Measurements from ENCODE around the gene BIN1.

The BIN1 gene, protein sequence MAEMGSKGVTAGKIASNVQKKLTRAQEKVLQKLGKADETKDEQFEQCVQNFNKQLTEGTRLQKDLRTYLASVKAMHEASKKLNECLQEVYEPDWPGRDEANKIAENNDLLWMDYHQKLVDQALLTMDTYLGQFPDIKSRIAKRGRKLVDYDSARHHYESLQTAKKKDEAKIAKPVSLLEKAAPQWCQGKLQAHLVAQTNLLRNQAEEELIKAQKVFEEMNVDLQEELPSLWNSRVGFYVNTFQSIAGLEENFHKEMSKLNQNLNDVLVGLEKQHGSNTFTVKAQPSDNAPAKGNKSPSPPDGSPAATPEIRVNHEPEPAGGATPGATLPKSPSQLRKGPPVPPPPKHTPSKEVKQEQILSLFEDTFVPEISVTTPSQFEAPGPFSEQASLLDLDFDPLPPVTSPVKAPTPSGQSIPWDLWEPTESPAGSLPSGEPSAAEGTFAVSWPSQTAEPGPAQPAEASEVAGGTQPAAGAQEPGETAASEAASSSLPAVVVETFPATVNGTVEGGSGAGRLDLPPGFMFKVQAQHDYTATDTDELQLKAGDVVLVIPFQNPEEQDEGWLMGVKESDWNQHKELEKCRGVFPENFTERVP

DNA sequence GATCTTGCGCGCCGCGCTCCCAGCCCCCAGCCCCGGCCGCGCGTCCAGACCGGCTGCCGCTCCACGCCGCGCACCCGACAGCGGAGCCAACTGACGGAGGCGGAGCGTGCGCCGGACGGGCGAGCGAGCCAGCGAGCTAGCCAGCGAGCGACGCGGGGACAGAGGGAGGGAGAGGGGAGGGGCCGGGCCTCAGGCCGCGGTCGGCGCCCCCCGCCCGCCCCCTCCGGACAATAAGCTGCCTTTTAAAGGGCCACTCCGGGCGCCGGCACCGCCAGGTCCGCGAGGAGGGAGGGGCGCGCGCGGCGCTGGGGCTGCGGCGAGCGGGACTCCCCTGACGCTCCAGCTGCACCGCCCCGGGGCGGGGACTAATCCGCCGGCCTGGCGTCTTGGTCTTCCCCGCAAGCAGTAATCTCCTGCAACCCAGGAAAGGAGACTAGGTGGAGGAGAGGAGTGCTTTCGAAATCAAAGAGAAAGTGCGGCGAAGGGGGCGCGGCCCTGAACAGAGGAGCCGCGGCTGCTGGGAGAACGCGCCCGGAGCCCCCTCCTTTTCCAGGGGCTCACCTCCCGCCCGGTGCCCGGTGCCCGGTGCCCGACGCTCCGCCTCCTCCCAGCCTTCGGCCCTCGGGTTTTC is at the start of gene BIN1:
Gene BIN1, minus strand, starts transcription at position 164 of the 631 bp plus-strand sequence. CDS start 211 bp downstream, outside the sequence.
- DNase-seq (ENCODE audit: low read depth), result peak; percentile 66

DNA sequence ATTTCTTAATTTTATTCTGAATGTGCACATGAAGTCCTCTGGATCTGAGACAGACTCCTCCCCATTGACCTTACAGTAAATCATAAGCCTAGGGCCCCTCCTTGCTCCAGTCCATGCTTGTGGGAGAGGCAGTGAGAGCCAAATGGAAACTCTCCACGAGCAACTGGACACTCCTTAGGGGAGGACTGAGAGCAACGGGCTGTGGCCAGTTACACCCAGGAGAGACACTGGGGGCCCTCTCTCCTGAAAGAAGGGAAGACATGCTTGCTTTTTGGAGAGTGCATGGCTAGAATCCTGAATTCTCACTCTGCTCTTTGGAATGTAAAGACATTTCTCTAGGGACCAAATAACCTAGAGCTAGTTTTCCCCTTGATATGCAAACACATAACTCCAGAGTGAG is 49.0 kb upstream of the BIN1 start:
- DNase-seq (ENCODE audit: low read depth), result no peak

DNA sequence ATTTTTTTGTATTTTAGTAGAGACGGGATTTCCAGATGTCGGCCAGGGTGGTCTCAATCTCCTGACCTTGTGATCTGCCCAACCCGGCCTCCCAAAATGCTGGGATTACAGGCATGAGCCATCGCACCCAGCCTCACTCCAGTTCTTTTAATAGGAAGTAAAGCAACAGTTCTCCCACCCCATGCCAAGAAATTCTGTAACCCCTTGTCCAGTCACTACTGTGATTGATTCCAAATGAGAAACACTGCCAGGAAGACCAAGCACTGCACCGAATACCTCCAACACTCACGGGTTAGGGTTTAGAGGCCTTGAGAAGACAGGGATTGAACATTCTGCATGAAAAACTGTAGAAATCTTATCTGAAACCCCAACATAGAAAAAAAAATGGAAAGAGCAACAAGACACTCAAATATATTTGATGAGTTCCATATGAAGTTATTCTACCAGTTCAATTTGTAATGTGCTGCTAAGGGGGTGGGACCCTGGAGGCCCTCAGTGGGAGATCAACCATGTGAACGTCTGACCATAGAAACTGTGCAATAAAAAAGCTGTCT is 48.2 kb upstream of the BIN1 start:
- DNase-seq (ENCODE audit: low read depth), result no peak

DNA sequence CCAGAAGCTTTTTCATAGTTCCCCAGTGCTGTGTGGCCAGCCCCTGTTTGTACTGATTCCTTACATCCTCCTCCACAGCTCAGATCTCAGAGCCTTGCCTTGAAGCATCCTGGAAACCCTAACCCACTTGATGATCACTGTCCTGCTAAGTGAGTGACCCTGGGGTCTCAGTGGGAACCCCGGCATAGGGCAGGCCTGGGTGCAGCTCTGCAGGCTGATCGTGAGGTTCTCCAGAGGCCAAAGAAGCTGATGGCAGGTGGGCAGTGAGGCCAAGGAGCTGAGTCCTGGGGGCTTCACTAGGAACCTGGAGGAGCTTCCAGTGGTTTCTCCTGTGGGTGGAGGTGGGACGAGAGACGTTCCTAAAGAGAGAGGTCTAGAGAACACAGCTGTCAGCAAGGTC is 47.4 kb upstream of the BIN1 start:
- no peak for DNase-seq (ENCODE audit: low read depth)

DNA sequence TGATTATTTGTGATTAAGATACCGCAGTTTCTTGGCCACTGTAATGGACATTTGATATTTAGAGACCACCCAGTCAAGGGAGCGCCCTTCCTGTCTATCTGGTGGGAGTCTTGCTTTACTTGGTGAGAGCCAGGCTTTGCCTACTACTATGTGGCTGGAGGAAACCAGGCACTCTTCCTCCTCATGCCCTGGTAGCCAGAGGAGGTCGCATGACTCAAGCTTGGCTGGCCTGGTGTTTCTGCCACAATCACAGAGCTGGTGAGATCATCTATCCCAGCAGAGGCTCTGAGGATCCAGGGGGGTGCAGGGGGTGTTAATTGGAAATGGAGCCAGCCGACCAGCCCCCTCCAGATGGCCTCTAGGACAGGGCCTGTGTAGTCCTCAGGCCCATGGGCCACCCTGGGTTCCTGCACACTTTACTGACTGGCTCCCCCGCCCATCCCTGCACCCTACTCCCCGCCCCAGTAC is 46.8 kb upstream of the BIN1 start:
- no peak for DNase-seq (ENCODE audit: low read depth)

DNA sequence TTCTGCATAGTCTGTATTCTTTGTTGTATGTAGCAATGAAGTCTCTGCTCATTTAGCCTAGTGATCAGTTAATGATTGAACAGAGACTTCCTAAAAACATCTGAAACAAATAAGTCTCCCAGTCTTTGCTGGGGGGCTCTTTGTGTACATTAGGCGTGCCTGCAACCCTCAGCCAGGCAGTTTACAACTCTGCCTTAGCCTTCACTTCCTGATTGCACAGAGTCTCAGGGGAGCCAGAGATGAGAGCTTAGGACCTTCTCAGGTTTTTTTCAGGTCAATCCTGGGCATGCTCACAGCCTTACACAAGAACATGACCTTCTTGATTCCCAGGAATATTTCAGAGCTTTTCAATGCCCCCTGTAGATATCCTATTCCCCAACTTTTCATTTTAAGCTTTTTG is 44.0 kb upstream of the BIN1 start:
- no peak for DNase-seq (ENCODE audit: low read depth)

DNA sequence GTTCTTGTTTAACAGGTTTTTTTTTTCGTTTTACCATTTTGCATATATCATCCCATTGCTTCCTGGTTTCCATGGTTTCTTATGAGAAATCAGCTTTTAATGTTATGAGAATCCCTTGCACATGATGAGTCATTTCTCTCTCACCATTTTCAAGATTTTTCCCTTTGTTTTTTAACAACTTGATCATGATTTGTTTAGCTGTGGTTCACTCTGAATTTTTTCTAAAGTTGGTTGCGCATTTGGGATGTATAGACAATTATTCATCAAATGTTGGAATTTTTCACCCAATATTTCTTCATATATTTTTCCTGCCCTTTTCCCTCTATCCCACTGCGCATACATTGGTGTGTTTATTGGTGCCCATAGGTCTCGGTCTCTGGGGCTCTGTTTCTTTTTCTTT is 42.4 kb upstream of the BIN1 start:
- DNase-seq (ENCODE audit: low read depth), result no peak

DNA sequence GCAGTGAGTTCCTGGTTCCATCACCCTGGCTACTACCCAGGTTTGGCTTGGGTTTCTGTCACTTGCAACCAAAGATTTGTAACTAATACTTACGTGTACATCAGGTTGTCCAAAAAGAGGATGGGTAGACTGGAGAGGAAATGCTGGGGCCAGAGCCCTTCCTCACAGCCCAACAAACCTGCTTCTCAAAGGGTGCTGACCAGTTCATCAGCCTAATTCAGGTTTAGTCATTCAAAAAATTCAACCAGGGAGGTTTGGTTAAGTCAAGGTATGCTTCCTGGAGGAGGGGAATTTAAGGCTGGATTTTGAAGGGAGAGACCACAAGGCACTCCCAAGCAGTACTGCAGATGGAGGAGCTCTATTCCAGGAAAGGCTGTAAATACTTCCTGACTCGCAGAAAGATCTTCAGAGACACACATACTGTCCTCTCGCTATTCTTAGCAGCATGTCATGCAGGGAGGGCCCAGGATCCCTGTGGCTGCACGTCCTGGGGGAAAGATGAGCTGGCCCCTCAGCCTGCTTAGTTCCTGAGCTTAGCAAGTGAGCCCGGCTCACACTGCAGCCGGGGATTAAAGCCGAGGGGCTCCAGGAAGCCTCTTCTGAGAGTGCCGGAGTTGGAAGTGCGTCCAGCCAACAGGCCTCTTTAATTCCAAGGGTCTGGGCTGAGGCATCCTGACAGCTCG is 40.0 kb upstream of the BIN1 start:
- DNase-seq (ENCODE audit: low read depth), result no peak

DNA sequence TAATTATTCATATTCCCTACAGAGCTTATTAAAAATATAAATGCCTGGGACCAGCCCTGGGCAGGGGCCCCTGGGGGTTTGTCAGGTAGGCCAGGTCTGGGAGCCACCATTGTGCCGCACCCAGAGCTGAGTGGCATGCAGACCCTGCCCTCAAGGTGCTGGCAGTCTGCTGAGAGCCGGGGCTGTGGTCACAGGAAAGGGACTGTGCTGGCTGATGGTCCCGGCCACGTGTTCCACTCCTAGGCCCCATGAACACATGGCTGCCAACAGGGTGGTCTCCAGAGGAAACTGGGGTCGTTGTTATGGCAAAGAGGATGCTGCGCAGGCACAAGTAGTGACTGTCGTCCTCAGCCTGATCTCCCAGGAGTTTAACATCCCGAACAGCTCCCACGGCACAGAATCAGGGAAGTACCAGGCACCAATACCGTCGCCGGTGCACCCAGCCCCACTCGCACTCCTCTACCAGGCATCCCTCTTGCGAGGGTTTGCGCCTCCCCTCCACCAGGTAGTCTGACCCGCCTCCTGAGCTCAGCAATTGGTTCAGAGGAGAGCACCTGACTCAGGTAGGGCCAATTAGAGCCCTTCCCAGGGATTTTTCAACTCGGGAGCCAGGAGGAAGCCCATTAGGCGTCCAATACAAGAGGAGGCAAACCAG is 39.2 kb upstream of the BIN1 start:
- DNase-seq (ENCODE audit: low read depth), result no peak

DNA sequence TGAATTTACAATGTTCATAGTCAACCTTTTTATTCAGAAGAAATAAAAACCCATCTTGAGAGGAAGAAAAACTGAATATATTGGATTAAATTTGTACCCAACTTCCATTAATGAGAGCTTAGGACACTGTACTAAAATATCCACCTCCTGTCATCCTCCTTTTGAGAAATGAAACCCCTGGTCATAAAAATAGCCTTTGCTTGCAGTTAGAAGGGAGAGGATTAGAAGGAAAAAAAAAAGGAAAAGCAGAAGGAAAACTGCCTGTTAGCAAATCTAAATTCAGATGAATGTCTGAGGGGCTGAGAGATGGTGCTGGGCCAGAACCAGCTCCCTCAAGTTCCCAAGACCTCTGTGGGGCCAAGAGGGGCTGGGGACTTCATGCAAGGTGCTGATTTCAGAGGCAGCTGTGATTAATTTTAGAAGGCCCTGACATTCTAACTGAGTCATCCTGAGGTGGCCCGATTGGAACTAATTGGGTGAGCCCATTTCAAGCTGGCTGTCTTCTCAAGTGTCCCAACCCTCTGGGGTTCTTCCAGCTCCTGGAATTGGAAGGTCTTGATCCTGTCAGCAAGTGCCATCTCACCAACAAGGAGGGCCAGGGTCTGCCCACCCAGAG is 38.4 kb upstream of the BIN1 start:
- DNase-seq (ENCODE audit: low read depth), result no peak

DNA sequence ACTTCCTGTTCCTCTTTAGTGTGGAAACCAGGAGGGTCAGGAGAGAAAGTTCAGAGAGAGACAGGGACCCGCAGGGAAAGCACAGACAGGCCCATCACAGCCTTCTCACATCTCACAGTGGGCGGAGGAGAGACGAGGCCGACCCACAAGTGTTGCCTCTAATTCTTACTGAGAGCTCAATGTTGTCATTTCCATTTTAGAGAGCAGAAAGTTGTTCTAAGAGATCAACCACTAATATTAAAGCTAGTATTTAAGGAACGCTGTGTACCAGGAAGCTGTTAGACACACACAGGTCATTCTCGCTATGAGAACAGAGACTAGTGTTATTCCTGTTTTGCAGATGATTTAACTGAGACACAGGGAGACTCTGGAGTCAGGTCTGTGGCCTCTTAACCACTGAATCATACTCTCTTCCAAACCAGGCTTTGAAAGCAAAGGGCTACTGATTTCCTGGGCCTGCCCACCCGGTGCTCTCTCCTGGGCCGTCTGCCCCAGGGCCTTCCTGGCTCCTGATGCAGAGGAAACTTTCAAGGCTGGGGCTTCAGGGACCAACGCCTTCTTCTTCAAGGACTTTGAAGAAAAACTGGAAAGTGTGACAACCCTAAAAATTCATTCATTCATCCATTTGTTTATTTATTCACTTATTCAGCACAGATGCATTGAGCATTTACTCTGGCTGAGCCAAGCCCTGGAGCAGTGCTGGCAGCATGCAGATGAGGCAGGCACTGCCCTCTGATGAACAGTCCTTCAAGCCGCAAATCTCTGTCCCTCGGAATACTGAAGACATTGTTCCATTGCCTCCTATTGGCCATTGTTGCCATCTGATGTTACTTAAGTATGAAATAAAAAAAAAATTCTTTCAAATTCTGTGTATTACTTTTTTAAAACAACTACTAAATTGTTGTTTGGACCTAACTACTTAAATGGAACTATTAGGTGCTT is 37.2 kb upstream of the BIN1 start:
- DNase-seq (ENCODE audit: low read depth), result no peak

DNA sequence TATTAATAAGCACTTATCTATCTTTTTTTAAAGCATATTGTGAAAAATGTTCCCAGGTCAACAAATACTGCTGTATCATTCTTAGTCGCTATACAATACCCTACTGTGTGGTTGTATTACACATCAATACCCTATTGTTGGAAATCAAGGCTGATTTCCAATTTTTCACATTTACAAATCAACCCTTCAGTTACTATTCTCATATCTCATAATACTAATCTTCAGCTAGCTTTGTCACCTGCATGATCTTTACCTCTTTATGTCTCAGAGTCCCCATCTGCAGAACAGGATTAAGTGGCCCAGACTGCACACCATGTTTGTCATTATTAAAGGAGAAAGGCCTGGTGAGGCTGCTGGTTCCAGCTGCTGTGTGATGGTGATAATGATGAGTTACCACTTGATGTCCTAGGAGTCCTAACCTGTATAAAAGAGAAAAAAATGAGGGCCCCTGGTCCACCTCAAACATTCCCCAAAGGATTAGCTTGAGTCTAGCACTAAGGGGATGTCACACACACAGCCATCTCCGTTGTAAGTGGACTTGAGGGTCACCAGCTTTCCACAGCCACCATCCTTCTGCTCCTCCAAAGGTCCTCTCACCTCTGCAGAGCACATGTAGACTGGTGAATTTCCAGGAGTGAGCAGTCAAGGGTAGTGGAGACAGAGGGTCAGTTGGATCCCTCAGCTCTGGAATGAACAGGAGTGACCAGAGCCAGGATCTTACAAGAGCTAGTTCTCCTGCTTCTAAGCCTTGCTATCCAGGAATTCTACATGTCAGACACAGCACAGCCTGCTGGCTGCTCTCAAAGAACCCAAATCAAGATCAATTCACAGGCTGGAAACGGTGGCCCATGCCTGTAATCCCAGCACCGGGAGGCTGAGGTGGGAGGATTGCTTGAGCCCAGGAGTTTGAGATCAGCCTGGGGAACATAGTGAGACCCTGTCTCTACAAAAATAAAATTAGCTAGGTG is 36.0 kb upstream of the BIN1 start:
- DNase-seq (ENCODE audit: low read depth), result no peak

DNA sequence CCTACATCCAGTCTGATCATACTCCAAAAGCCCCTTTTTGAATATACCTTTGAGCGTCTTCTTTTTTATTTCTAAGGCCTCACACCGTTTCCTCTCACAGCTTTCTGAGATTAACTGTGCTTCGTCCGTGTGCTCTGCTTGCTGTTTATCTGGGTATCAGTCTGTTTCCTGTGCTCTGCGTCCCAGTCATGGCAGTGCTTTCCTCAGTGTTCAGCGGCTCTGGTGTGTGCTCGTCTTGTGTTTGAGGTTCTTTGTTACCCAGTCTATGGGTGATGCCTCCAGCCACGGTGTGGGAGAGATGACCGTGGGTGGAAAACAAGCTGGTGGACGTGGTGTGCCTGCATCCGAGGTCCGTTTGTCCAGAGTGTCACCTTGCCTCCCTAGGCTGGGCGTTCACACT is 33.6 kb upstream of the BIN1 start:
- no peak for DNase-seq (ENCODE audit: low read depth)

DNA sequence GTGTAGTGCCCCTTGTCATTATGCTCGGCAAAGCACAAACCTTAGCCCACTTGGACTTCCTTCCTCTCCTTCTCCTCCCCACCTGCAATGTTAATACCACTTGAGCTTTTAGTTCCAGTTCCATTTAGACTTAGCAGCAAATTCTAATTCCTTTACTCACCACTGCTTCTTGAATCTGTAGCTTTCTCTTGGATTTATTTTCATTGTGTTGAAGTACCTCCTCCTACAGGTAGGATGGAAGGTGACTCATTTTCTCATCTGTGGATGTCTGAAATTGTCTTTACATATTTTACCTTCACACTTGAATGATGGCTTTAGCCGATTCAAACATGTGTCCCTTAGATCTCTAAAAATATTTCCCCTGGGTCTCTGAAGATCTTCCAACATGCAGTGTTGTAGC is 32.8 kb upstream of the BIN1 start:
- DNase-seq (ENCODE audit: low read depth), result no peak

DNA sequence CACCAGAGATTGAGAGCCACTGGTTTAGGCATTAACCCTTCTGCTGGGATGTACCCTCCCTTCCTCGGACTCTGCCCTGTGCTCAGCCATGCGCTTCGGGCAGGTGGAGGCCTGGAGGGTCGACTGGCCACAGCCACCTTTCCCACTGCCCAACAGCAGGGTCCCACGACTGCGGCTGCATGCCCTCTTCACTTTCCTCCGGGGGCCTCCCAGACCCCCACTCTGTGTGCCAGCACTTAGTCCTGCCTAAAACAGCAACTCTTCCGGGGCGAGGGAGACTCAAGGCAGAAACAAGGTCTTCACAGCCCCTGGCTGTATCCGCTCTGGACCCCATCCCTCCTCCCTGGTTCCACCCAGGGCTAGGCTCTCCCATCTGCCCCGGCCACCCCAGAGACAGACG is 31.3 kb upstream of the BIN1 start:
- no peak for DNase-seq (ENCODE audit: low read depth)

DNA sequence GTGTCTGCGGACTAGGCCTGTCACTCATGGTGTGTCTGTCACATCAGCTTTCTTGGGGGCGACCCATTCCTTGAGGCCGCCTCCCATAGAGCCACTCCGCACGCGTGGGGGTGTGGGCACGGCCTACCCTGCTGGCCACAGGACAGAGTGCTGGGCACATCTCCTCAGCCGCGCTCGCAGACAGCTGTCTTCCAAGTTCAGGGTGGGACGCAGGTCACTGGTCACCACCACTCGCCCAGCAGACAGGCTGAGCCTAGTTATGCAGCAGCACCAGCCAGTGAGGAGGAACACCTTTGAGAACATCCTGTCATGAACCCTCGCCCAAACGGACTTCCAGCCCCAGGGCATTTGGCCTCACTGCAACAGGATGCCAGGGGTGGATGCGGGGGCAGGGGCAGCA is 30.8 kb upstream of the BIN1 start:
- DNase-seq (ENCODE audit: low read depth), result no peak

DNA sequence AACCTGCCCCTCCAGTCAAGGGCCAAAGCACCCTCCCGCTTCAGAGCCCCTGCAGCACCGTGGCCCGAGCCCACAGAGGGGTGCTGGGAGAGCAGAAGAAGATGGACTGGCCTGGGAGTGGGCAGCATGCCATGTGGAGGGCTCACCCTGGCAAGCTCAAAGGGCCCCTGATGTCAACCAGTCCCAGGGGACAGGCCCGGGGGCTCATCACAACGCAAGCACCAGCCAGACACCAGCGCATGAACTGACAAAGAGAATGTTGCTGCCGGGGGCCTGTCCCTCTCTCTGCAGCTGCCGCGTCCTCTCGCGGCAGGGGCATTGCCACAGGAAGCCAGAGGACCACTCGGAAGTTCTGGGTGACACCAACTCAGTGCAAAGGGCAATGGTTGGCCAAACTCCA is 30.3 kb upstream of the BIN1 start:
- DNase-seq (ENCODE audit: low read depth), result no peak

DNA sequence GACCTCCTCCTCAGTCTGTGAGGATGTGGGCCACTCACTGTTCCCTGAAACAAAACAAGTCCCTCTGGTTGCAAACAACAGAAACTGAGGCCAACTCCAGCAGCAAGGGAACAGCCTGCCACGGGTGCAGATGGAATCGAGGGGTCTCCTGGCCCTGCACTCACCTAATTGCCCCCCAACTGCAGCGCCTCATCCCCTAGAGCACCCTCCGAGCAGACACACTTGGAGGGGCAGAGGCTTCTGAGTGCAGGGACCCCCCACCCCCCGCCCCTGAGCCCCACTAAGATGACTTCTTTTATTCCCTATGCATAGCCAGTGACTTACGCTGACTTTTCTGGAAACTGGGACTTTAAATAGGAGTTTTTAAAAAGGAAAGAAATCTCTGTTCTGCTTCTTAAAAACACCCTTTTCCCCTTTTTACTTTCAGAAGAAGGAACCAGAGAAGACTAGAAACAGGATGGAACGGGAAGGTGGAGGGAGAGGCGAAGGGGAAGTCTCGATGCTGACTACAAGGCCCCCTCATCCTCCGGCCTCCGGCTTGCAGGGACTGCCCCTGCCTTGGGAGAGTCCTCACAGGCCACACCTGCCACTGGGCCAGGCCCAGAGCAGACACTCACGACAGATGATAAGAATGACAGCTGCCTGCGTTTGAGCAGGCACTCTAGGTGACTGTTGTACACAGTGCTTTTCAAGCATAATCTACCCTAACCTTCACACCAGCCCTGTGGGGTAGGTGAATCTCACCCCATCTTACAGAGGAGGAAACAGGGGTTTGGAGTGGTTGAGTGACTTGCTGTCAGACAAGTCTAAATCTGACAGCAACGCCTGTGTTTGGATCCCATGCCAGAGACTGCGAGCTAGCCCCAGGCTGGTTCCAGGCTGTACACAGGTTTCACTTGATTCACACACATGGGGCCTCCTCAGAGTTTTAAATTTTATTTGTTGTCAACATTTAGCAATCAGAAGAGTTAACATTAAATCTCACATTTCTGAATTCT is 28.2 kb upstream of the BIN1 start:
- no peak for DNase-seq (ENCODE audit: low read depth)
